Bronchial epithelial cell (primary cell): ENCODE data around the gene SMS. TPM values are rescaled to one million over a fixed set of nuclear protein-coding genes. Genes with fewer than 3 reads are reported as not detected.

Experiments
- DNase-seq: peaks from one replicate; pipeline ENCODE4 v3.0.0-alpha.2; 2010; ENCODE audit warnings: low read depth
- FAIRE-seq: peaks from 2 replicates; lab custom pipeline; 2011; peaks lifted over from hg19 to GRCh38; lab: Jason Lieb, UNC
- H3K27me3 ChIP-seq: 2 replicates; pipeline ENCODE4 v1.5.1; 2011; ENCODE audit warnings: low read length; ENCODE audit not compliant: control insufficient read depth, insufficient read depth
- H3K36me3 ChIP-seq: 2 replicates; pipeline ENCODE4 v1.5.1; 2011; ENCODE audit warnings: low read length; ENCODE audit not compliant: control insufficient read depth, insufficient read depth
- H3K4me3 ChIP-seq: 2 replicates; pipeline ENCODE4 v1.5.1; 2011; ENCODE audit warnings: mild to moderate bottlenecking, low read depth, low read length, control low read depth
- total RNA-seq: library from RNA; depleted of rRNA; stranded (reverse); fragments of >200 nt; gene quantifications from 2 replicates; pipeline ENCODE4 v1.2.1, GENCODE V29; 2014
- TF ChIP-seq, protein P1 (sequence below): IDR thresholded peaks from 2 replicates; pipeline ENCODE4 v1.5.1; 2011; ENCODE audit warnings: mild to moderate bottlenecking, moderate library complexity, low read length, control low read depth, inconsistent platforms; ENCODE audit not compliant: insufficient read depth, severe bottlenecking

Gene SMS
- total RNA-seq, 1 donor from 2014 or later = 252 TPM

GRCh38 chrX:21959362-21960051, 19.0 kb downstream of the SMS start:
- Histone ChIP-seq H3K4me3 (no peak overlapping the region), H3K36me3 (no peaks in the 10 kb centered on the region), H3K27me3 (no peaks in the 10 kb centered on the region)
- no peak for FAIRE-seq
- no peak for DNase-seq
- TF ChIP-seq, protein P1, sequence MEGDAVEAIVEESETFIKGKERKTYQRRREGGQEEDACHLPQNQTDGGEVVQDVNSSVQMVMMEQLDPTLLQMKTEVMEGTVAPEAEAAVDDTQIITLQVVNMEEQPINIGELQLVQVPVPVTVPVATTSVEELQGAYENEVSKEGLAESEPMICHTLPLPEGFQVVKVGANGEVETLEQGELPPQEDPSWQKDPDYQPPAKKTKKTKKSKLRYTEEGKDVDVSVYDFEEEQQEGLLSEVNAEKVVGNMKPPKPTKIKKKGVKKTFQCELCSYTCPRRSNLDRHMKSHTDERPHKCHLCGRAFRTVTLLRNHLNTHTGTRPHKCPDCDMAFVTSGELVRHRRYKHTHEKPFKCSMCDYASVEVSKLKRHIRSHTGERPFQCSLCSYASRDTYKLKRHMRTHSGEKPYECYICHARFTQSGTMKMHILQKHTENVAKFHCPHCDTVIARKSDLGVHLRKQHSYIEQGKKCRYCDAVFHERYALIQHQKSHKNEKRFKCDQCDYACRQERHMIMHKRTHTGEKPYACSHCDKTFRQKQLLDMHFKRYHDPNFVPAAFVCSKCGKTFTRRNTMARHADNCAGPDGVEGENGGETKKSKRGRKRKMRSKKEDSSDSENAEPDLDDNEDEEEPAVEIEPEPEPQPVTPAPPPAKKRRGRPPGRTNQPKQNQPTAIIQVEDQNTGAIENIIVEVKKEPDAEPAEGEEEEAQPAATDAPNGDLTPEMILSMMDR = no peak

GRCh38 chrX:21960569-21961541, 20.3 kb downstream of the SMS start:
- TF ChIP-seq, protein P1 = no peak
- FAIRE-seq = no peak
- no peak for DNase-seq
- Histone ChIP-seq H3K36me3 (no peaks in the 10 kb centered on the region), H3K4me3 (no peak overlapping the region), H3K27me3 (no peaks in the 10 kb centered on the region)

GRCh38 chrX:21962361-21962760, 21.9 kb downstream of the SMS start:
- Histone ChIP-seq H3K4me3 (no peak overlapping the region), H3K36me3 (no peaks in the 10 kb centered on the region), H3K27me3 (no peaks in the 10 kb centered on the region)
- FAIRE-seq (no peak), DNase-seq (no peak)
- TF ChIP-seq, protein P1 = no peak

- DNase-seq (no peak), FAIRE-seq (no peak)
- Histone ChIP-seq H3K27me3 (no peaks in the 10 kb centered on the region), H3K36me3 (peaks cover 4% of the 10 kb centered on the region), H3K4me3 (no peak overlapping the region)
- TF ChIP-seq, protein P1 = no peak
These were observed 22.8 kb downstream of the SMS start for GRCh38 chrX:21963269-21963668.

GRCh38 chrX:21963731-21964405, 23.4 kb downstream of the SMS start:
- DNase-seq = no peak
- H3K27me3 ChIP-seq = no peaks in the 10 kb centered on the region
- TF ChIP-seq, protein P1 = no peak
- FAIRE-seq = no peak
- peaks cover 4% of the 10 kb centered on the region for H3K36me3 ChIP-seq
- H3K4me3 ChIP-seq = no peak overlapping the region
